AG10803 (cell line): ENCODE measurements around the gene AFF3.

Source experiments
- DNase-seq: peaks from one replicate; pipeline ENCODE4 v3.0.0; 2010; ENCODE audit warnings: low read depth
- H3K4me3 ChIP-seq: 2 replicates; pipeline ENCODE4 v1.5.1; 2011; ENCODE audit warnings: mild to moderate bottlenecking, low read length, control low read depth
- TF ChIP-seq, protein P1 (sequence below): conservative IDR thresholded peaks from 2 replicates; pipeline ENCODE4 v1.5.1; 2011; ENCODE audit warnings: mild to moderate bottlenecking, low read length, control low read depth, inconsistent platforms

The AFF3 gene

DNA sequence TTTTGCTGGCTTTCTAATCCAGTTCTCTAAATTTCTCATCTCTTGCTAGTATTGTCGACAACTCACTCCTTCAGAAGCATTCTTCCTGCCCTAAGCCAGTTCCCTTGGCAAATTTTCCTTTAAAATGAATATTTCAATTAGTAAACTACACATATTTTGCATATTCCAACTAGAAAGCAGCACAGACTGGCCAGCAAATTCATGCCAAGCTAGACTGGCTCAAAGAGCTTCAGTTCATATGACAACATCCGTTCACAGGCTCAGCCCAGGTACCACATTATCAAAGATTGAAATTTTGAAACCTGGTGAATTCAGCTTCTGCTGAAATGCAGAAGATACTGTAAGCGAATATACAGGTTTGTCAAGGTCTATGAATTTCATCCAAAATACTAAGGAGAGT lies 64.5 kb downstream of the AFF3 start:
- TF ChIP-seq, protein P1, sequence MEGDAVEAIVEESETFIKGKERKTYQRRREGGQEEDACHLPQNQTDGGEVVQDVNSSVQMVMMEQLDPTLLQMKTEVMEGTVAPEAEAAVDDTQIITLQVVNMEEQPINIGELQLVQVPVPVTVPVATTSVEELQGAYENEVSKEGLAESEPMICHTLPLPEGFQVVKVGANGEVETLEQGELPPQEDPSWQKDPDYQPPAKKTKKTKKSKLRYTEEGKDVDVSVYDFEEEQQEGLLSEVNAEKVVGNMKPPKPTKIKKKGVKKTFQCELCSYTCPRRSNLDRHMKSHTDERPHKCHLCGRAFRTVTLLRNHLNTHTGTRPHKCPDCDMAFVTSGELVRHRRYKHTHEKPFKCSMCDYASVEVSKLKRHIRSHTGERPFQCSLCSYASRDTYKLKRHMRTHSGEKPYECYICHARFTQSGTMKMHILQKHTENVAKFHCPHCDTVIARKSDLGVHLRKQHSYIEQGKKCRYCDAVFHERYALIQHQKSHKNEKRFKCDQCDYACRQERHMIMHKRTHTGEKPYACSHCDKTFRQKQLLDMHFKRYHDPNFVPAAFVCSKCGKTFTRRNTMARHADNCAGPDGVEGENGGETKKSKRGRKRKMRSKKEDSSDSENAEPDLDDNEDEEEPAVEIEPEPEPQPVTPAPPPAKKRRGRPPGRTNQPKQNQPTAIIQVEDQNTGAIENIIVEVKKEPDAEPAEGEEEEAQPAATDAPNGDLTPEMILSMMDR: no peak
- no peak for DNase-seq
- no peak overlapping the region for H3K4me3 ChIP-seq

- no peak overlapping the region for H3K4me3 ChIP-seq
- TF ChIP-seq, protein P1: no peak
- no peak for DNase-seq
Observed at GRCh38 chr2:100077456-100077855, 64.9 kb downstream of the AFF3 start.

DNA sequence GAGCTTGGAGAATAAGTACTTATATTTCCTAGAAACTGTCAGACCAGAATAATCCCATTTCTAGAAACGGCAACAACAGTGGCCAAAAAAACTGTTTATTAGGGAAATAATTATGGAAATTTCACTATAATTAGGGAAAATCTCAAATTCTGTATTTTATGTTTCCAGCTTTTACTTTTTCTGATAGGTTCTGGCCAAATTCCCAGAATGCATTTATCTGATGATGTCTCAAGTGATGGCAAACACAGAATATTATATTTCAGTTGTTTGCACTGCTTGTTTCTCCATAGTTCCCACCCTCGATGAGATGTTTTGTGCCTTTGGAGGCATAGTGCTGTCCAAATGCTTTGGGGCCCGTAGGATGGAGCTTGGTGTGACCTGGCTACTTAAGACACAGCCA lies 66.9 kb downstream of the AFF3 start:
- no peak for DNase-seq
- TF ChIP-seq, protein P1: no peak
- no peak overlapping the region for H3K4me3 ChIP-seq

GRCh38 chr2:100073110-100073509 lies 69.3 kb downstream of the AFF3 start:
- TF ChIP-seq, protein P1: no peak
- no peak for DNase-seq
- no peak overlapping the region for H3K4me3 ChIP-seq

DNA sequence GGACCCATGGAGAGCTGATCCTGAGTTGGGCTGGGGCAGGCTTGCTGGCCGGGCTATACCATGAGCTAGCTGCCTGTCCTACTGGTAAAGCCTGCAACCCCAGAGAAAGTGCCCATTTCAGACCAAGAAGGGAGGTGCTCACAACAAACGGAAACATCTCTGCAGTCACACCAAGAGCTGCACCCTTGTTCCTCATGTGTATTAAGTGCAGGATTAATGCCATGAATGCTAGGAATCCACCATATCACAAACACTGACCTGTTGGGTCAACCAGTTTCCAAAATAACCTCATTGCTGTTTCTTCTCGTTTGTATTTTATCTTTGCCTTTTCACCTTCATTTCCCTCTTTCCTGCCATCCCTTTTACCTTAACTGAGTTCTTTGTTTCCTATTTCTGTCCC lies 69.9 kb downstream of the AFF3 start:
- TF ChIP-seq, protein P1: no peak
- no peak overlapping the region for H3K4me3 ChIP-seq
- DNase-seq: no peak

GRCh38 chr2:100071335-100072043 lies 70.9 kb downstream of the AFF3 start:
- H3K4me3 ChIP-seq: no peak overlapping the region
- TF ChIP-seq, protein P1: no peak
- DNase-seq: no peak

DNA sequence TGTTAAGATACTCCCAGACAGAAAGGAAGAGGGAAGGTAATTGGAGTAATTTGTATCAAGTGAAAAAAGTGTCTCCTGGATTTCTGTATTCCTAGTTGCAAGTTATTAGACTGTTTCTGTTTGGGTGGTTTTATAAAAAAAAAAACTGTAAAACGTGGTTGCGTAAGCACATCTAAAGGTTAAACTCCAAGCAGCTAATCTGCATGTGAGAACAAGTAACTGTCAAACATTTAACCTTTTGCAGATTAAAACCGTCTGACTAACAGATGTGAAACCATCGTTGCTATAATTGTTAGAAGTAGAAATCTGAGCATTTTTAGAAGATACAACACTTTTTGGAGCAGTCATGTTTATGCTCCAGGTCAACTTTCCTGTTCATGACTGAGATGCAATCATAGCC lies 72.3 kb downstream of the AFF3 start:
- TF ChIP-seq, protein P1: no peak
- DNase-seq: peak; percentile 40

More for the DNA sequence above, 72.3 kb downstream of the AFF3 start:
- H3K4me3 ChIP-seq: no peak overlapping the region
